HG03280 (cell line): ENCODE measurements around the gene FAT1.

Experiments used
- ATAC-seq: cut with Tn5 transposase; IDR thresholded peaks from one replicate; pipeline ENCODE4 v1.9.1; 2021; ENCODE audit warnings: mild to moderate bottlenecking, moderate library complexity; ENCODE audit not compliant: unreplicated experiment

The FAT1 gene

DNA sequence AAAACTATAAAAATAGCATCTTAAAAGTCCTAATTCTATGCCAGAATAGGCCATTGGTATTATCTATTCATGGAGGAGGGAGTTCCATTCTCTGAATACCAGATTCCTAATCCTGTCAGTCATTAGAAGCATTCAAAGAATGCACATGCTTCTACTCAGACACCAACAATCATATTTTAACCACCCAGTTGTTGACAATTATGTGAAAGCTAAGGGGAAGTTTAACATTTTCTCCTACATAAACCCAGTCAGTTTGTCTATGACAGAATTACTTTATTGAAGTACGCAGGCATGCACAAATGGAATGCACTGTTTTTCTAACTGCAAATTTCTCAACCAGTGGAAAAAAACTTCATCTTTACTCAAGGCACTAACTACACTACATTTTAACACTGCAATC is 98.7 kb downstream of the FAT1 start:
- ATAC-seq, result no peak

DNA sequence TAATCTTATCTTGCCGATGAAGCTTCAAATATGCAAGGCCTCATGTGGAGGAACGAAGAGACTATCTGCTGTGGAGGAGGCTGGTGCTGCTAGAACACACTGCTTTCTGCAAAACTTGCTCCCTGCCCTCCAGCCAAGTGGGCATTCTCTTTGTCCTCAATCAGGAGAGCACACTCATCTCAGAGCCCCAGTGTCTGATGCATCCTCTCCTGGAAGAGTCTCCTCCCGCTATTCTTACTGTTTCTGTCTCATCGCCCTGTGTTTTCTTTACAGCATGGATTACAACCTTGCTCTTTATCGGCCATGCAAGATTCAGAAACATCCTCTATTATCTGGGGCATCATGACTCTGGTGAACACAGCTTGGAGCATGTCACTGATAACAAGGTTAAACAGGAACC is 100.1 kb downstream of the FAT1 start:
- no peak for ATAC-seq

DNA sequence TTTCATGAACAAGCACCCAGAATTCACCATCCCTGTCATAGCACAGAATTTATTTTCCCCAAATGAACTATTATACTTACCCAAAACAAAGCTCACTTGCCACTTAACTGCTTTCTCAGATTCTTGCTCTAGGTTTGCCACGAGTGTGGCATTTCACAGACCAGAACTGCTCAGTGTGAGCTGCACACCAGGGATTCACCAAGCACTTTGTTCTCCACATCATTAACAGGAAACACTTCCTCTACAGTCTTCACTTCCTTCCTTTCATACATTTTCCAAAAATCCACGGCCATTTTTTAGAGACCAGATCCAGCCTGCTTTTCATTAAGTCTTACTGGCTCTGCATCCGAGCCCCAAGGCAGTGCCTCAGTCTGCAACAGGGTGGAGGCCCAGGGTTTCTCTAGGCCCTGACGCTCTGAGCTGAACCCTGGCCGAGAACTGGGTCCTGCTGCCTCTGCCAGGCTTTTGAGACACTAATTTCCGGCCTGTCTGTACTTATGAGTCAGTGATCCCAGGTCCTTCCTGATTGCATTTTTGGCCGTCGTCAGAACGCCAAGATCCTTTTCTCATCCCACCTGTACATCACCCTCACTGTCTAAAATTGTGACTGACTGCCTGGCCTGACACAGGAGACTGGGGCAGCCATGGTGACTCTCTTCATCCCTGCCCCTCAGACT is 100.7 kb downstream of the FAT1 start:
- no peak for ATAC-seq

DNA sequence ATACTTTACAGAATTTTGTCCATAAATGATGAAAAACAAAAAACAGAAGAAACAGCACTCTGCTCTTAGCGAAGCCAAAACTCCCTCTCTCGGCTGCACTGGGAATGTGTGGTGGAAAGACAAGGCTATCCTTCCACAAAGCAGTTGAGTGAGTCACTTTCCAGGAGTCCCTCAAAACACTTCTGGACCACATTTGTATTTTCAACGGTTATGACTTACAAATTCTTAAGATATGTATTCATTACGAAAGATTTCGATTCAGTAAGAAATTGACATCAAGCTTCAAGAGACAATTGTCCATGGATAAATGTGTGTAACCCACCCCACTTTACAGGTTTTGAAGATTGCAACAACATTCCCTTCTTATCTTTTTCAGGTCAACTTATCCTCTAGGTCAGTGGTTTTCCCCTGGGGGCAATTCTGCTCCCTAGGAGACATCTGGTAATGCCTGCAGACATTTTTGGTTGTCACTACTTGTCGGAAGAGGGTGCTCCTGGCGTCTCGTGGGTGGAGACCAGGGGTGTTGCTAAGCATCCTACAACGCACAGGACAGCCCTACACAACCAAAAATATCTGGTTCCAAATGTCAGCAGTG is 101.6 kb downstream of the FAT1 start:
- no peak for ATAC-seq

DNA sequence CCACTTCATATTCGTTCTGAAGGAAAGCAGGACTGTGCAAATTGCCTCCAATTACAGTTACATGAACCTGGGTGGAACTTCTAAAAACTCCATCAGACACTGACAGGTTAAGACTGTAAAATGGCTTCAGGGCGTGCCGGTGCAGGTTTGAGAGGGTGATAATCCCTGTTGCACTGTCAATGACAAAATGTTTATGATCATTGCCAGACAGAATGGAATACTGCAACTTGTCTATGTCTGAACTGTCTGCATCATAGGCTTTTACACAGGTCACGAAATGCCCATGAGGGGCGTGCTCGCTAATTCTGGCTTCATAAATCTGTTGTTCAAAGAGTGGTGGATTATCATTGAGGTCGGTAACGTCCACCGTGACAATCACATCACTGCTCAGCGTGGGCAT is 104.6 kb downstream of the FAT1 start:
- no peak for ATAC-seq

DNA sequence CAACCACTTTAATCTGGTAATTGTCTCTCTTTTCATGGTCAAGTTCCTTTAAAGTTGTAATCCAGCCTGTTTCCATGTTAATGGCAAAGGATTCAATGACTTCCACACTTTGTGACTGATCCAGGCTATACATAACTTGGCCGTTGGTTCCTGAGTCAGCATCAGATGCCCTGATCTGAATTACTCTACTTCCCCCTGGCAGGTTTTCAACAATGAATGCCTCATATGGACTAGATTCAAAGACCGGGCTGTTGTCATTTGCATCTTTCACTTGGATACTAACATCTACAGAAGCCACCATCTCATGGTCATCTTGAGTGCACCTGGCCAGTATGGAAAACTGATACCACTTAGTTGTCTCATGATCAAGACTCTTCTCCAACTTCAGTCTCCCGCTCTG is 105.7 kb downstream of the FAT1 start:
- no peak for ATAC-seq

DNA sequence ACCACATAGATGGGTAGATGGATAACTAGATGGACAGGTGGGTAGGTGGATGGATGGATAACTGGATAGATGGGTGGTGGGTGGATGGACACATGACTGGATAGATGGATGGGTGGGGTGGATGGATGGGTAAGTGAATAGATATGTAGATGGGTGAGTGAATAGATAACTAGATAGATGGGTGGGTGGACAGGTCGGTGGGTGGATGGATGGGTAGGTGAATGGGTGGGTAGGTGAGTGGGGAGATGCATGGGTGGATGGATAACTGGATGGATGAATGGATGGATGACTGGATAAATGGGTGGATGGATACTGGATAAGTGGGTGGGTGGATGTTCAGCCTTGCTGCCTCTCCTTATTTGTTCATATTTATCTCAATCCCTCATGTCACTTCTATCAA is 116.2 kb downstream of the FAT1 start:
- ATAC-seq, result no peak

DNA sequence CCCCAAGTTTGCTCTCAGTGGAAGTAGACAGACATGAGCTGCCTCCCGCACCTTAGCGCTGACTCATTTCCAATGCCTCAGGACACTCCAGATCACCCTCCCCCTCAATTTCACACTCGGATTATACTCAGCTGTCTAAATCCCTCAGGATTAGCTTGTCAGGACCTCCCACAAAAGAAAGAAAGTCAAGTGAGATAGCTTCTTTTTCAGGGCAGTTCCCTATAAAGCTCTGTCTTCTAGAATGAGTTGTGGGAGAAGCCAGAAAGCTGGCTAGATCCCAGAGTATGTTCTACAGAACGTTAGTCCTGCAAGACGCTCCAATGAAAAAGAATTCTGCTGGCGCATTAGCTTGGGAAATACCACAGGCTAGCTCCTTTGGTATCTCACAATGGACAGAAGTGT is 117.1 kb downstream of the FAT1 start:
- ATAC-seq, result no peak

DNA sequence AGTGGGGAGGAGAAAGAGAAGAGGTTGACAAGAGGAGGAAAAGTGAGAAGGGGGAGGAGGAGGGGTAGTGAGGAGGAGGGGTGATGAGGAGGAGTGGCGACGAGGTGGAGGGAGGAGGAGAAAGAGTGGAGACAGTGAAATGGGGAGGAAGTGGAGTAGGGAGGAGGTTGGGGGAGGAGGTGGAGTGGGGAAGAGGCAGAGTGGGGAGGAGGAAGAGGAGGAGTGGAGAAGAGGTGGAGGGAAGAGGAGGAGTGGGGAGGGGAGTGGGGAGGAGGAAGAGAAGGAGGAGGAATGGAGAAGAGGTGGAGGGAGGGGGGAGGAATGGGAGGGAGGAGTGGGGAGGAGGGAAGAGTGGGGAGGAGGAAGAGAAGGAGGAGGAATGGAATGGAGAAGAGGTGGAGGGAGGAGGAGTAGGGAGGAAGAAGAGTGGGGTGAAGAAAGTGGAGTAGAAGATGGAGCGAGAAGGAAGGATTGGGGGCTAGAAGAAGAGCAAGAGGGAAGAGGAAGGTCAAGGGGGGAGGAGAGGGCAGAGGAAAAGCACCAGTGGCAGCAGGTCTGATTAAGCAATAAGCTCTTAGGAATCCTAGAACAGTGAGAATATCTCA is 118.3 kb downstream of the FAT1 start:
- no peak for ATAC-seq

DNA sequence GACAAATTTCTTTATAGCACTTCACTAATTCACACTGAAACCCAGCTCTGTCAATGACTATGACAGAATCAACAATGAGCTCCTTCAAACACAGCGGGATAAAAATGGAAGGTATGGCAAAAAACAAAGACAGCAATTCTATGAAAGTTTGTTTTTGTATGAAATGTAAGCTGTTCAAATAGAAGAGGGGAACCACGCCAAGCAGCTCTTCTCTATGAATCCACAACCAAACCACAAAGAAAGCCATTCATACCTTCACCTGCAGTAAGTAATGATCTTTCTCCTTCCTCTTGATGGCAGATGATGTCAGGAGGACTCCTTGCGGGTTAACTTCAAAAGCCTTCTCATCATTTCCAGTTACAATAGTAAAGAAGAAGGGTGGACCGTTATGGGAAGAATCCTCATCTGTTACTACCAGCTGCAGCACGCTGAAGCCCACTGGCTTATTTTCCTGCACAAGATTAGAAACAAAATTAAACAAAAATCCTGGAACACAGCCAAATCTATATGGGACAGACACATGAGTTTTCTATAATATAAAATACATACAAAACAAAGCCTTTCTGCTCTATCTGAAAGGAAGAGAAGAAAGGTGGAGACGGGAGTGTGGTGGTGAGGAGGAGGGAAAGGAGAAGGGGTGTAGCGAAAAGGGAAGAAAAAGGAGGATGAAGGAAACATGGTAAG is 119.4 kb downstream of the FAT1 start:
- ATAC-seq, result no peak

DNA sequence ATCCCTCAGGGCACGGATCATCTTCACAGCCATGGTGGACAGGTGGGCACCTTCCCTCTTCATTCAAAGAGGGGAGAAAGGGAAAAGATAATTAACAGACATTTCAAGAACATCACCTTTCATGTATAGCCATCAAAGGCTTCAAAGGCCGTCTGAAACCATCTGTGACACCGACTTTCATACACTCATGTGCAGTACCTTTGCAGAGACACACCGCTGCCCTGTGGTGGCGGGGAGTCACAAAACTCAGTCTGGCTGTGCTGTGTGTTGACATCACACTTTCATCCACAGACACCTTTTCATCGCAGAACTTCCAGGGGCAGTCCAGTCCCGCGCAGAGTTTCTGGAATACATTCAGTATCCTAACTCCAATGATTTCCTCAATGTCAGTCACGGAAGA is 120.7 kb downstream of the FAT1 start:
- ATAC-seq, result no peak

DNA sequence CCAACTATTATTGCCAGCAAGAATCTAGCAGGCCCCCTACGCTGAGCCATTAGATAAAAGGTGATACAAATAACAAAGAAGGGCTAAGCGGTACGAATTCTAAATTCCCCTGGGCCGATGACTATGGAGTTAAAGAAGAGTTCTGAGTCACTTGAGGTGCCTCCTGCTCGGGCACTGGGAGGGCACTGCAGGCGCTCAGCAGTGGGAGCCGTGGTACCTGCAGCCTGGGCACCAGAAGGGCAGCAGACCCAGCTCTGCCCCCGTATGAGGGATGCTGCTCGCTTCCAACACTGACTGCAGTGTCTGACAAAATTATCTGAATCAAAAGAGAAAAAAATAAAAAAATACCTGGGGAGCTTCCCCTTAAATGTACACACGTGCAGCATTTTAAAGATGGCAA is 124.2 kb downstream of the FAT1 start:
- no peak for ATAC-seq

DNA sequence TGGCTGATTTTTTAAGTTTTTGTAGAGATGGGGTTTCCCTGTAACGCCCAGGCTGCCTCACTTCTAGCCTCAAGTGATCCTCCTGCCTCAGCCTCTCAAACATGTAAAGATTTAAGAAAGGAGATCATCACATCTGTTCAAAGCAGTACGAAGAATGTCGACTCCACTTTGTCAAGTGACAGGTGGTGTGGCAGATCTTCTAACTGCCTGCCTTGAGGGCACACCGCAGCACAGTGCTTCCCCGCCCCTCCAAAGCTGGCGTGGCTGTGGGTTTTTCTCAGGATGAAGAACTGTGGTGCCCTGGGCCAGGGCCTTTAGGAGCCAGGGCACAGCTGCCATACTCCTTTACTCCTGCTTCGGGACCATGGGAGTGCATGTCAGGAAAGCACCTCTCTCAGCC is 125.0 kb downstream of the FAT1 start:
- ATAC-seq, result no peak

DNA sequence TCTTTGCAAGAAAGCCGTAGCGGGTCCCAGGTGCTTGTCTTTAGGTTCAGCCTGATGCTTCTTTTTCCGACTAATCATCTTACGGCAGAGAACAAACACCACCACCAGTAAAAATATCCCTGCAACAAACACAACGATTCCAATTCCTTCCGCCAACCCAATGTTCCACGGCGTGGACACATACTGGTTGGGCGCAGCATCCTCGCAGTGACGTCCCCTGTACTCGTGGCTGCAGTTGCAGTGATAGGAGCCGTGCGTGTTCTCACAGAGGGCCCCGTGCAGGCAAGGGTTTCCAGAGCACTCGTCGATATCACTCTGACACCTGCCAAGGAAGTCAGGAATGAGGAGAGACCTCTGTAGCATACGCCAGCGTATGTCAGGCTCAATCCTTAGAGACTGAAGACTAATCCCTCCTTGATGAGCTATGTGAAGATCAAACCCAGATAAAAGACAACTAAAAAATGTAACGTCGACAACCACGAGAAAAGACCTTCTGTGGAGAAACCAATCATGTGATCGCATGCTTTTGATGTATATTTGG is 126.7 kb downstream of the FAT1 start:
- ATAC-seq, result no peak

DNA sequence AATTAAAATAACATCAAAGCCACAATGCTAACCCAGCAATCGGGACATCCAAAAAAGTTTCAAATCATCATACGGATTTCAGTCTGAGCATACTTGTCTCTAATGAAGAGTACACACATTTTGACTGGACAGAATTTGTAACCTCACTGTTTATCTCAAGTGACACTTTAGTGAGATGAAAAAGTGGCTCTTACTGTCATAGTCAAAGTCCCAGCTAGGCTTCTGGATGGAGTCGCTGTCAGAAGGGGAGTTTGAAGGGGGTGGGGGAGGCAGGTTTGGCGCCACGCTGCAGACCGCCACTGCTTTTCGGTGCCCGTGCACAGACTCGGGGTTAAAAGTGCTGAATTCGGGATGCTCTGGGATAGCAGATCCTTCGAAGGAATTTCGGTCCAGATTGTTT is 127.3 kb downstream of the FAT1 start:
- ATAC-seq, result no peak

DNA sequence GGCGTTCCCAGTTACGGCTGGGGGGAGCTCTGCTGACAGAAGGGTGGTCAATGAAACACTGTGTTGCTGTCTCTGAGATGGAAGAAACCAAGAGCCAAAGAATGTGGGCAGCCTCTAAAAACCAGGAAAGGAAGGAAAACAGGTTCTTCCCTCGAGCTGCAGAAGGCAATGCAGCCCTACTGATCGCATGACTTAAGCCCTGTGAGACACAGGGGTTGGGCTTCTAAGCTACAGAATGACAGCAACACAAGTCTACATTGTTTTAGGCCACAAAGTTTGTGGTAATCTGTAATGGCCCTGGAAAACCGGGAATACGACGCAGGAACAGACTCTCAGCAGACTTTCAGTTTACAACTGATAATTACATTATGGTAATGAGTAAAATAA is 130.1 kb downstream of the FAT1 start:
- no peak for ATAC-seq

DNA sequence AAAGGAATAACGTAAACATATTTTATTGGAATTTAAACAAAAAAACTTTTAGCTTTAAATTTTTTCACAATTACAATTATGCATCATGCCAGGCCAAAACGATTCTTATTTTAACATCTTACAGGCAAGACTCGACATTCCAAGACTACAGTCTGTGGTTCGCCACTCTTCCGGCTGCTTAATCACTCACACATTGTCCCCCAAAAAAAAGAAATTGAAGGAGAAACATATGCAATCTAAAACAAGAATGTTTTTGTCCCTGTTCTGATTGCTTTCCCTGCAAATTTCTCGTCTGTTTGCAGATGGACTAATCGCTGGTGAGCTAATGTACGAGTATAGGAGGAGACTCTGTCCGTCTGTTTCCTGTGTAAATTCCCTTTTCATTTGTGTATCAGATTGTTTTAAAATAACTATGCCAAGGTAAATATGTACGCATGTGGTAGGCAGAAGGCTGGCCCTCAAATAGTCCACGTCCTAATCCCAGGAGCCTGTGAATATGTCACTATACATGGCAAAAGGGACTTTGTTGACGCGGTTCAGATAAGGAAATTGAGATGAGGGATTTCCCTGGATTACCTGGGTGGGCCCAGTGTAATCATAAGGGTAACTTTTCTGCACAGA is 130.6 kb downstream of the FAT1 start:
- no peak for ATAC-seq

DNA sequence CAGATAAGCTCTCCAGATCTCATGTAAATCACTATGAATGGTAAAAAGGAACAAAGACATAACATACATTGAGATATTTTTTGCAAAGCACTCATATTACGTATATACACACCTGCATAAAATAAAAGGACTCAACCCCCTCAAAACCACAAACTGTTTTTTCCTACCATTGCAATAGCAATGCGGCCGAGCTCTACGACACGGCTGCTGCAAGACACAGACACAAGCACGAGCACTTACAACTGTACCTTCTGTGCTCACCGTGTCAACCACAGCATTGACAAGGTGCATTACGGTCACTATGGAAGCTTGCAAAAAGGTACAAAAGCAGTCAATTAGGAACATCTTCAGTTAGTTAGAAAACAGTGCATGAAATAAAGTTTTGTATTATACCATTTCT is 131.2 kb downstream of the FAT1 start:
- ATAC-seq, result no peak

DNA sequence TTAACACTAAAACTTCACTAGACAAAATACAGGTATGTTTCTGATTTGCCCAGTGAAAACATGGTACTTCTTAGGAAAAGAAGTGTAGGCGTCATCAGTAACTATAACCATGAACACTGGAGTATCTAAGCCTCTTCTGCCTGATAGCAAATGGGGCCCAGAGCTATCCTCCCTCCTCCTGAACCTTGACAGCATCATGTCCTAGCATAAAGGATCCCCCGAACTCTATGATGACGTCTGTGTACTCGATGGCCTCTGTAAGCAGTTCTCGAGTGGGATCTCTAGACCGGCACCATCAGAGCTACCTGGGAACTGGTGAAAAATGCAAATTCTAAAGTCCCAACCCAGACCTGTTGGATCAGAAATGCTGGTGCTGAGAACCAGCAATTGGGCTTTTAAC is 132.0 kb downstream of the FAT1 start:
- no peak for ATAC-seq

DNA sequence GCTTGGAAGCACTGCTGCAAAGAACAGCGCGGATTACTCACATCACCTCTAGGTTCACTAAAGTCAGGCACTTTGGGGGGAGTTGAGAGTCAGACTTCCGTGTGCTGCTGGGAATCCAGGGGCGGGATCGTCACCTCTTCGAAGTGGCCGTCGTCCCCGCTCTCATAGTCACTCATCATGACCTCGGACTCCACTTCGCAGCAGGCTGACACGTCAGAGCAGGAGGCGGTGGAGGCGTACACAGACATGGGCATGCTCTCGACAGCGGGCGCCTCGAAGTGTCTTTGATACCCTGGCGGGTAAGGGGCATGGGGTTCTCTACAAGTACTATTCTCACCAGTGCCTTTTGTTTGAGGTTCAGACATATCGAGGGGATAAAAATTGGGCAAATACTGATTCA is 135.2 kb downstream of the FAT1 start:
- no peak for ATAC-seq

DNA sequence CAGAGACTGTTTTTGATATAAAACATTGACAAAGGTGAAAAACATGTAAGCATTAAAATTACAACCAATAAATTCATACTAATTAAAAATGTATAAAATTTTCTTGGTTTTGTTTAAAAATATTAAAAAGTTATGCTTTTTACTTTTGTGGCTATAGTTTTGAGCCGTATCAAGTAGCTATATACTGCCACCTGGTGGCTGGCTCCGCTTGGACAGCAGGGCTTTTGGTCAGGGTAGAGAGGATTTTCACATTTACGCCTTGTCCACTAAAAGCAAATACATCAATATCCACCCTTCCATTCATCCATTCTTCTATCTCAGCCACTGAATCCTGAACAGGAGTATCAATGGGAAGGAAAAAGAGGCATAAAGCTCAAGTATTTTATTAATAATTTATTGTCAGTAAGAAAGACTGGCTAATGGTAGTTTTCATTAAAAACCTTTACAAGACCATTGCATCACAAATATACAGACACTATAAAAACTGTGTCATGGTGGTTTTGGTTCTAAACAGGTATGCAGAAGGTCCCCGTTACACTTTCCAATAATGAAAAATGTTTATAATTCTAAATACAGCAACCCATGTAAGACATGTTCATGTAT is 136.1 kb downstream of the FAT1 start:
- peak; percentile 65 for ATAC-seq
